Neural cell (in vitro differentiated cells): ENCODE measurements around the gene TRIM9. TPM values are rescaled to one million over a fixed set of nuclear protein-coding genes. Genes with fewer than 3 reads are reported as not detected.

ENCODE experiments used
- H2AFZ ChIP-seq: fragments of 200-600, 300-800 bp; sonication (generic), shearing (Covaris generic); 2 replicates; pipeline ENCODE4 v1.6.0; 2014; ENCODE audit warnings: low read depth, mild to moderate bottlenecking, antibody characterized with exemption, low read length, moderate library complexity
- H3F3A ChIP-seq: fragments of 200-600 bp; shearing (Covaris generic); 2 replicates; pipeline ENCODE4 v1.6.1; 2016; ENCODE audit warnings: mild to moderate bottlenecking, moderate library complexity, mixed read lengths, antibody characterized with exemption, low read length; ENCODE audit not compliant: insufficient read depth, poor library complexity, severe bottlenecking
- H3K27ac ChIP-seq: fragments of 200-600, 300-800 bp; sonication (generic), shearing (Covaris generic); 2 replicates; pipeline ENCODE4 v1.5.1; 2014; ENCODE audit warnings: mild to moderate bottlenecking, low read length, moderate library complexity
- H3K27me3 ChIP-seq: fragments of 300-800, 200-600 bp; sonication (generic), shearing (Covaris generic); 2 replicates; pipeline ENCODE4 v1.6.0; 2014; ENCODE audit warnings: mild to moderate bottlenecking, low read depth, low read length, moderate library complexity; ENCODE audit not compliant: insufficient read depth
- H3K36me3 ChIP-seq: fragments of 300-800, 200-600 bp; sonication (generic), shearing (Covaris generic); 2 replicates; pipeline ENCODE4 v1.5.1; 2014; ENCODE audit warnings: mild to moderate bottlenecking, antibody characterized with exemption, low read length, moderate library complexity; ENCODE audit not compliant: insufficient read depth
- H3K4me2 ChIP-seq: fragments of 300-800, 200-600 bp; sonication (generic), shearing (Covaris generic); 2 replicates; pipeline ENCODE4 v1.6.0; 2014; ENCODE audit warnings: mild to moderate bottlenecking, low read length
- H3K4me3 ChIP-seq: fragments of 300-800, 200-600 bp; sonication (generic), shearing (Covaris generic); 2 replicates; pipeline ENCODE4 v1.5.1; 2014; ENCODE audit warnings: mild to moderate bottlenecking, low read length, moderate library complexity
- H3K79me2 ChIP-seq: fragments of 200-600 bp; shearing (Covaris generic); replicated peaks from 2 replicates; pipeline ENCODE4 v1.6.0; 2014; ENCODE audit warnings: mild to moderate bottlenecking, low read length, moderate library complexity; ENCODE audit not compliant: insufficient read depth
- H3K9ac ChIP-seq: fragments of 300-800, 200-600 bp; sonication (generic), shearing (Covaris generic); 2 replicates; pipeline ENCODE4 v1.6.1; 2016; ENCODE audit warnings: mild to moderate bottlenecking, low read length, mixed read lengths
- H3K9me2 ChIP-seq: fragments of 200-600 bp; shearing (Covaris generic); 2 replicates; pipeline ENCODE4 v1.6.1; 2016; ENCODE audit warnings: mild to moderate bottlenecking, low read length, mixed read lengths; ENCODE audit not compliant: insufficient read depth
- H3K9me3 ChIP-seq: fragments of 200-600, 300-800 bp; sonication (generic), shearing (Covaris generic); 2 replicates; pipeline ENCODE4 v1.6.1; 2016; ENCODE audit warnings: mild to moderate bottlenecking, mixed run types, low read length, moderate library complexity, mixed read lengths
- H4K20me1 ChIP-seq: fragments of 200-600 bp; shearing (Covaris generic); 2 replicates; pipeline ENCODE4 v1.6.1; 2016; ENCODE audit warnings: mild to moderate bottlenecking, mixed run types; ENCODE audit not compliant: insufficient read depth
- CTCF ChIP-seq: fragments of 450-650 bp; IDR thresholded peaks from 2 replicates; pipeline ENCODE4 v1.5.1; 2014; ENCODE audit warnings: antibody characterized with exemption, mild to moderate bottlenecking, moderate library complexity; ENCODE audit not compliant: poor library complexity, severe bottlenecking
- EP300 ChIP-seq: fragments of 450-650 bp; conservative IDR thresholded peaks from 2 replicates; pipeline ENCODE4 v1.6.1; 2014; ENCODE audit warnings: antibody characterized with exemption, mild to moderate bottlenecking, moderate library complexity; ENCODE audit not compliant: poor library complexity, severe bottlenecking
- EZH2 ChIP-seq: fragments of 200-600, 300-800 bp; shearing (Covaris generic), sonication (generic); IDR thresholded peaks from 2 replicates; pipeline ENCODE4 v1.6.1; 2014; ENCODE audit warnings: antibody characterized with exemption, low read length, borderline replicate concordance, mild to moderate bottlenecking; ENCODE audit not compliant: insufficient read depth, poor library complexity, severe bottlenecking
- MXI1 ChIP-seq: fragments of 450-650 bp; conservative IDR thresholded peaks from 2 replicates; pipeline ENCODE4 v1.6.1; 2014; ENCODE audit warnings: antibody characterized with exemption, mild to moderate bottlenecking; ENCODE audit not compliant: poor library complexity, severe bottlenecking
- POLR2AphosphoS5 ChIP-seq: IDR thresholded peaks from 2 replicates; pipeline ENCODE4 v1.6.1; 2012
- RAD21 ChIP-seq: fragments of 450-650 bp; conservative IDR thresholded peaks from 2 replicates; pipeline ENCODE4 v1.6.1; 2014; ENCODE audit warnings: antibody characterized with exemption, mild to moderate bottlenecking, moderate library complexity
- REST ChIP-seq: IDR thresholded peaks from 2 replicates; pipeline ENCODE4 v1.6.1; 2012; ENCODE audit warnings: borderline replicate concordance
- SMC3 ChIP-seq: fragments of 450-650 bp; conservative IDR thresholded peaks from 2 replicates; pipeline ENCODE4 v1.6.1; 2014; ENCODE audit warnings: antibody characterized with exemption, mild to moderate bottlenecking, moderate library complexity; ENCODE audit not compliant: poor library complexity
- TAF1 ChIP-seq: IDR thresholded peaks from 2 replicates; pipeline ENCODE4 v1.6.1; 2012; ENCODE audit warnings: low read depth
- polyA plus RNA-seq: library from polyadenylated mRNA; depleted of rRNA; stranded (reverse); fragments of >200 nt; gene quantifications from 2 replicates; pipeline ENCODE4 v1.2.3, GENCODE V29; 2014

Gene TRIM9
- polyA plus RNA-seq, 1 donor from 2014 or later: 15.9 TPM

GRCh38 chr14:50964683-50965390 lies 130.1 kb downstream of the TRIM9 start:
- Histone ChIP-seq H3K4me2 (no peak overlapping the region), H2AFZ (no peak overlapping the region), H3K79me2 (no peaks in the 10 kb centered on the region), H3K27me3 (no peaks in the 10 kb centered on the region), H3K27ac (no peak overlapping the region), H3K9me3 (no peaks in the 10 kb centered on the region), H3K9ac (no peak overlapping the region), H3K4me3 (no peak overlapping the region), H3K36me3 (no peaks in the 10 kb centered on the region), H3F3A (no peaks in the 10 kb centered on the region), H4K20me1 (no peaks in the 10 kb centered on the region), H3K9me2 (no peaks in the 10 kb centered on the region)
- TF ChIP-seq EZH2 (no peak), RAD21 (no peak), TAF1 (no peak), SMC3 (no peak), CTCF (no peak)

- Histone ChIP-seq H3K4me2 (no peak overlapping the region), H3K9me3 (no peaks in the 10 kb centered on the region), H3K9ac (no peak overlapping the region), H4K20me1 (no peaks in the 10 kb centered on the region), H2AFZ (no peak overlapping the region), H3K36me3 (no peaks in the 10 kb centered on the region), H3K79me2 (no peaks in the 10 kb centered on the region), H3F3A (no peaks in the 10 kb centered on the region), H3K27ac (no peak overlapping the region), H3K4me3 (no peak overlapping the region), H3K27me3 (no peaks in the 10 kb centered on the region), H3K9me2 (no peaks in the 10 kb centered on the region)
- TF ChIP-seq REST: no peak
- no peak for TF ChIP-seq EP300
- TF ChIP-seq RAD21: no peak
- TF ChIP-seq CTCF: no peak
- no peak for TF ChIP-seq POLR2AphosphoS5
- TF ChIP-seq TAF1: no peak
- TF ChIP-seq MXI1: no peak
- TF ChIP-seq EZH2: no peak
- TF ChIP-seq SMC3: no peak
Measured at GRCh38 chr14:50963919-50964318, 131.0 kb downstream of the TRIM9 start.
